ENCODE measurements around the gene SNX33.
"Not testable (repeated sequence)": the region's sequence is repeated elsewhere in the genome, so short reads cannot be mapped to it uniquely, and the experiment has no call there.

Gene SNX33

DNA sequence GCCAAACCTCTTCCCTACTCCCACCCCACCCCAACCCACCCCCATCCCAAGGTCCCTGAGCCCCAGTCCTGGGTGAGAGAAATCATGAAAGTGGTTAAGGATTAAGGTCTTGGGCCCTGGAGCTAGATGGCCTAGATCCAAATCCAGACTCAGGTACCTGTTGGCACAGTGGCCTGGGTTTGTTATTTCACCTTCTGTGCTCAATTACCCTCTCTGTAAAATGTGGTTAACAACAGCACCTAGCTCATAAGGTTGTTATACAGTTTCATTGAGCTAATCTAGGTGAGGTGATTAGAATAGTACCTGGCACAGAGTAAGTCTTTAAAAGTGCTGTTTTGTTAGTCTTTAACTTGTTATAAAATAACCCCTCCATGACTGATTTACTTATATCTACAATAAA, 15.8 kb upstream of the SNX33 start:
- no peak for ATAC-seq
- TF ChIP-seq TOX (CRISPR knock-in tag; IDR thresholded peaks at IDR 0.05; ENCODE audit: borderline replicate concordance): no peak
- TF ChIP-seq OSR1 (CRISPR knock-in tag; IDR thresholded peaks at IDR 0.05): no peak
- no peak for TF ChIP-seq ZNF565 (CRISPR knock-in tag; conservative IDR thresholded peaks at IDR 0.05; ENCODE audit: low read depth)
- TF ChIP-seq SNAI2 (CRISPR knock-in tag; IDR thresholded peaks at IDR 0.05): no peak
- TF ChIP-seq ZFP3 (CRISPR knock-in tag; IDR thresholded peaks at IDR 0.05): no peak
- no peak for TF ChIP-seq ZNF70 (CRISPR knock-in tag; IDR thresholded peaks at IDR 0.05)
- no peak for TF ChIP-seq ESRRG (CRISPR knock-in tag; IDR thresholded peaks at IDR 0.05)
- TF ChIP-seq ZNF8 (CRISPR knock-in tag; IDR thresholded peaks at IDR 0.05): no peak

DNA sequence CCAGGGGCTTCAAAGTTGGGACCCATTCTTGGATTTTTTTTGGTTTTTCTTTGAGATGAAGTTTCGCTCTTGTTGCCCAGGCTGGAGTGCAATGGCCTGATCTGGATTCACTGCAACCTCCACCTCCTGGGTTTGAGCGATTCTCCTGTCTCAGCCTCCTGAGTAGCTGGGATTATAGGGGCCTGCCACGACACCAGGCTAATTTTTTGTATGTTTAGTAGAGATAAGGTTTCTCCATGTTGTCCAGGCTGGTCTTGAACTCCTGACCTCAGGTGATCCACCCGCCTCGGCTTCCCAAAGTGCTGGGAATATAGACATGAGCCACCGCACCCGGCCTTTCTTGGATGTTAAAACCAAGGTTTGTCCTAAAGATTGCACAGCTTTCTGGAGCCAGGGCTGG, 13.8 kb upstream of the SNX33 start:
- ATAC-seq: not testable (repeated sequence)

DNA sequence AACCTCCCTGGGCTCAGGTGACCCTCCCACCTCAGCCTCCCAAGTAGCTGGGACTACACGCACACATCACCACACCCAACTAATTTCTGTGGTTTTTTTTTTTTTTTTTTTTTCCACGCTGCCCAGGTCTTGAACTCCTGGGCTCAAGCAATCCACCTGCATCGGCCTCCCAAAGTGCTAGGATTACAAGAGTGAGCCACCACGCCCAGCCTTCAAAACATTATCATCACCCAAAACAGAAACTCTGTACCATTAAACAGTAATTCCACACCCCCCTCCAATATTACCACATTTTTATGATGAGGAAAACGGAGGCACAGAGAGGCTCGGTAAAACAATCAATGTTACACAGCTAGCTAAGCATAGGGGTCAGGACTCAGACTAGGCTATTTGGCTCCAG, 11.7 kb upstream of the SNX33 start:
- TF ChIP-seq, protein P1, sequence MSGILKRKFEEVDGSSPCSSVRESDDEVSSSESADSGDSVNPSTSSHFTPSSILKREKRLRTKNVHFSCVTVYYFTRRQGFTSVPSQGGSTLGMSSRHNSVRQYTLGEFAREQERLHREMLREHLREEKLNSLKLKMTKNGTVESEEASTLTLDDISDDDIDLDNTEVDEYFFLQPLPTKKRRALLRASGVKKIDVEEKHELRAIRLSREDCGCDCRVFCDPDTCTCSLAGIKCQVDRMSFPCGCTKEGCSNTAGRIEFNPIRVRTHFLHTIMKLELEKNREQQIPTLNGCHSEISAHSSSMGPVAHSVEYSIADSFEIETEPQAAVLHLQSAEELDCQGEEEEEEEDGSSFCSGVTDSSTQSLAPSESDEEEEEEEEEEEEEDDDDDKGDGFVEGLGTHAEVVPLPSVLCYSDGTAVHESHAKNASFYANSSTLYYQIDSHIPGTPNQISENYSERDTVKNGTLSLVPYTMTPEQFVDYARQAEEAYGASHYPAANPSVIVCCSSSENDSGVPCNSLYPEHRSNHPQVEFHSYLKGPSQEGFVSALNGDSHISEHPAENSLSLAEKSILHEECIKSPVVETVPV (CRISPR knock-in tag; IDR thresholded peaks at IDR 0.05): no peak
- TF ChIP-seq GLIS3 (CRISPR knock-in tag; IDR thresholded peaks at IDR 0.05) (no peak), ZFP30 (CRISPR knock-in tag; IDR thresholded peaks at IDR 0.05) (no peak), TOX (CRISPR knock-in tag; IDR thresholded peaks at IDR 0.05; ENCODE audit: borderline replicate concordance) (no peak), ZNF565 (CRISPR knock-in tag; conservative IDR thresholded peaks at IDR 0.05; ENCODE audit: low read depth) (no peak), CSDC2 (CRISPR knock-in tag; IDR thresholded peaks at IDR 0.05) (no peak), RARB (CRISPR knock-in tag; IDR thresholded peaks at IDR 0.05) (no peak)
- TF ChIP-seq, protein P2, sequence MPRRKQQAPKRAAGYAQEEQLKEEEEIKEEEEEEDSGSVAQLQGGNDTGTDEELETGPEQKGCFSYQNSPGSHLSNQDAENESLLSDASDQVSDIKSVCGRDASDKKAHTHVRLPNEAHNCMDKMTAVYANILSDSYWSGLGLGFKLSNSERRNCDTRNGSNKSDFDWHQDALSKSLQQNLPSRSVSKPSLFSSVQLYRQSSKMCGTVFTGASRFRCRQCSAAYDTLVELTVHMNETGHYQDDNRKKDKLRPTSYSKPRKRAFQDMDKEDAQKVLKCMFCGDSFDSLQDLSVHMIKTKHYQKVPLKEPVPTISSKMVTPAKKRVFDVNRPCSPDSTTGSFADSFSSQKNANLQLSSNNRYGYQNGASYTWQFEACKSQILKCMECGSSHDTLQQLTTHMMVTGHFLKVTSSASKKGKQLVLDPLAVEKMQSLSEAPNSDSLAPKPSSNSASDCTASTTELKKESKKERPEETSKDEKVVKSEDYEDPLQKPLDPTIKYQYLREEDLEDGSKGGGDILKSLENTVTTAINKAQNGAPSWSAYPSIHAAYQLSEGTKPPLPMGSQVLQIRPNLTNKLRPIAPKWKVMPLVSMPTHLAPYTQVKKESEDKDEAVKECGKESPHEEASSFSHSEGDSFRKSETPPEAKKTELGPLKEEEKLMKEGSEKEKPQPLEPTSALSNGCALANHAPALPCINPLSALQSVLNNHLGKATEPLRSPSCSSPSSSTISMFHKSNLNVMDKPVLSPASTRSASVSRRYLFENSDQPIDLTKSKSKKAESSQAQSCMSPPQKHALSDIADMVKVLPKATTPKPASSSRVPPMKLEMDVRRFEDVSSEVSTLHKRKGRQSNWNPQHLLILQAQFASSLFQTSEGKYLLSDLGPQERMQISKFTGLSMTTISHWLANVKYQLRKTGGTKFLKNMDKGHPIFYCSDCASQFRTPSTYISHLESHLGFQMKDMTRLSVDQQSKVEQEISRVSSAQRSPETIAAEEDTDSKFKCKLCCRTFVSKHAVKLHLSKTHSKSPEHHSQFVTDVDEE (CRISPR knock-in tag; IDR thresholded peaks at IDR 0.05): no peak
- ATAC-seq: no peak

DNA sequence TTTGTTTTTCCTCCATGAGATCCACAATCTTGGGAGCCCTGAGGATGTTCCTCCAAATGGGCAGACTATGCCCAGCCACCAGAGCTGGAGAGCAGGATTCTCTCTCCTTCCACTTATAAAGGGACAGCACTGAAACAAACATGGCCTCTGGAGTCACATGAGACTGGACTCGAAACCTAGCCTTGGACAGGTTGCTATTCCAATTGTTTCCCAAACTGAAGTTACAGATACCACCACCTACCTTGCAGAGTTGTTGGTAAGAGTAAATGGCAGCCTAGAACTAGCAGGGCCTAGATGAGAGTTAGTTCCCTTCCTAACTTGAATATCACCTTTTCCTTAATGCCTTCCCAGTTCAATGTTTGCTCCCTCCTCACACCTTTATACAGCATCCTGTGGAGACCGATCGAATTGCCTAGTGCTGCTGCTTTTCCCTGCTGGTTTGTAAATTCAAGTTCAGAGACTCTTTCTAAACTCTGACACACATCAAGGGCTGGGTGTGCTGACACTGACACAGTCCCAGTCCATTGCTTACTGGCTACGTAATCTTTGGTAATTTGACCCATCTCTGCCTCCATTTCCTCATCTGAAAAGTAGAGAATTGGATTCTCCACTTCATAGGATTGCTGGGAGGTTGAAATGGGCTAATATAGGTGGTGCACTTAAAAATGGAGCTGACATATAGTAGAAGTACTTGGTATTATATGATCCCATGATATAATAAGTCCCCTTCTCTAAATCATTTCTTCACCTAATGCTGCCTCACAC, 10.3 kb upstream of the SNX33 start:
- no peak for ATAC-seq
- no peak for TF ChIP-seq ZNF8 (CRISPR knock-in tag; IDR thresholded peaks at IDR 0.05)
- TF ChIP-seq, protein P1 (CRISPR knock-in tag; IDR thresholded peaks at IDR 0.05): no peak
- TF ChIP-seq, protein P3, sequence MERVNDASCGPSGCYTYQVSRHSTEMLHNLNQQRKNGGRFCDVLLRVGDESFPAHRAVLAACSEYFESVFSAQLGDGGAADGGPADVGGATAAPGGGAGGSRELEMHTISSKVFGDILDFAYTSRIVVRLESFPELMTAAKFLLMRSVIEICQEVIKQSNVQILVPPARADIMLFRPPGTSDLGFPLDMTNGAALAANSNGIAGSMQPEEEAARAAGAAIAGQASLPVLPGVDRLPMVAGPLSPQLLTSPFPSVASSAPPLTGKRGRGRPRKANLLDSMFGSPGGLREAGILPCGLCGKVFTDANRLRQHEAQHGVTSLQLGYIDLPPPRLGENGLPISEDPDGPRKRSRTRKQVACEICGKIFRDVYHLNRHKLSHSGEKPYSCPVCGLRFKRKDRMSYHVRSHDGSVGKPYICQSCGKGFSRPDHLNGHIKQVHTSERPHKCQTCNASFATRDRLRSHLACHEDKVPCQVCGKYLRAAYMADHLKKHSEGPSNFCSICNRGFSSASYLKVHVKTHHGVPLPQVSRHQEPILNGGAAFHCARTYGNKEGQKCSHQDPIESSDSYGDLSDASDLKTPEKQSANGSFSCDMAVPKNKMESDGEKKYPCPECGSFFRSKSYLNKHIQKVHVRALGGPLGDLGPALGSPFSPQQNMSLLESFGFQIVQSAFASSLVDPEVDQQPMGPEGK (CRISPR knock-in tag; IDR thresholded peaks at IDR 0.05; ENCODE audit: borderline replicate concordance): no peak
- no peak for TF ChIP-seq ARNTL (CRISPR knock-in tag; IDR thresholded peaks at IDR 0.05; ENCODE audit: borderline replicate concordance, low read depth)
- TF ChIP-seq PPARA (CRISPR knock-in tag; IDR thresholded peaks at IDR 0.05; ENCODE audit: borderline replicate concordance): no peak
- no peak for TF ChIP-seq ESRRG (CRISPR knock-in tag; IDR thresholded peaks at IDR 0.05)
- no peak for TF ChIP-seq OSR1 (CRISPR knock-in tag; IDR thresholded peaks at IDR 0.05)
- no peak for TF ChIP-seq ZNF70 (CRISPR knock-in tag; IDR thresholded peaks at IDR 0.05)
- TF ChIP-seq, protein P4, sequence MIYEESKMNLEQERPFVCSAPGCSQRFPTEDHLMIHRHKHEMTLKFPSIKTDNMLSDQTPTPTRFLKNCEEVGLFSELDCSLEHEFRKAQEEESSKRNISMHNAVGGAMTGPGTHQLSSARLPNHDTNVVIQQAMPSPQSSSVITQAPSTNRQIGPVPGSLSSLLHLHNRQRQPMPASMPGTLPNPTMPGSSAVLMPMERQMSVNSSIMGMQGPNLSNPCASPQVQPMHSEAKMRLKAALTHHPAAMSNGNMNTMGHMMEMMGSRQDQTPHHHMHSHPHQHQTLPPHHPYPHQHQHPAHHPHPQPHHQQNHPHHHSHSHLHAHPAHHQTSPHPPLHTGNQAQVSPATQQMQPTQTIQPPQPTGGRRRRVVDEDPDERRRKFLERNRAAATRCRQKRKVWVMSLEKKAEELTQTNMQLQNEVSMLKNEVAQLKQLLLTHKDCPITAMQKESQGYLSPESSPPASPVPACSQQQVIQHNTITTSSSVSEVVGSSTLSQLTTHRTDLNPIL (CRISPR knock-in tag; IDR thresholded peaks at IDR 0.05; ENCODE audit: low read depth): no peak
- TF ChIP-seq TOX (CRISPR knock-in tag; IDR thresholded peaks at IDR 0.05; ENCODE audit: borderline replicate concordance): no peak
- TF ChIP-seq BACH2 (CRISPR knock-in tag; IDR thresholded peaks at IDR 0.05; ENCODE audit: borderline replicate concordance): no peak
- no peak for TF ChIP-seq GLIS3 (CRISPR knock-in tag; IDR thresholded peaks at IDR 0.05)
- no peak for TF ChIP-seq CSDC2 (CRISPR knock-in tag; IDR thresholded peaks at IDR 0.05)
- TF ChIP-seq ZC3H10 (CRISPR knock-in tag; IDR thresholded peaks at IDR 0.05): no peak

Data from SK-N-SH treated with all-trans-retinoic acid at 6 μM for 48 hours (cell line).